Superior temporal gyrus (tissue), 1 donor: ENCODE data around the gene SCGB2B2.
"Not testable (repeated sequence)": the region's sequence is repeated elsewhere in the genome, so short reads cannot be mapped to it uniquely, and the experiment has no call there.

ENCODE experiments used
- DNase-seq: peaks from one replicate; pipeline ENCODE4 v3.0.0-alpha.2; 2016; ENCODE audit errors: extremely low spot score

The SCGB2B2 gene, protein sequence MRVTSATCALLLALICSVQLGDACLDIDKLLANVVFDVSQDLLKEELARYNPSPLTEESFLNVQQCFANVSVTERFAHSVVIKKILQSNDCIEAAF

DNA sequence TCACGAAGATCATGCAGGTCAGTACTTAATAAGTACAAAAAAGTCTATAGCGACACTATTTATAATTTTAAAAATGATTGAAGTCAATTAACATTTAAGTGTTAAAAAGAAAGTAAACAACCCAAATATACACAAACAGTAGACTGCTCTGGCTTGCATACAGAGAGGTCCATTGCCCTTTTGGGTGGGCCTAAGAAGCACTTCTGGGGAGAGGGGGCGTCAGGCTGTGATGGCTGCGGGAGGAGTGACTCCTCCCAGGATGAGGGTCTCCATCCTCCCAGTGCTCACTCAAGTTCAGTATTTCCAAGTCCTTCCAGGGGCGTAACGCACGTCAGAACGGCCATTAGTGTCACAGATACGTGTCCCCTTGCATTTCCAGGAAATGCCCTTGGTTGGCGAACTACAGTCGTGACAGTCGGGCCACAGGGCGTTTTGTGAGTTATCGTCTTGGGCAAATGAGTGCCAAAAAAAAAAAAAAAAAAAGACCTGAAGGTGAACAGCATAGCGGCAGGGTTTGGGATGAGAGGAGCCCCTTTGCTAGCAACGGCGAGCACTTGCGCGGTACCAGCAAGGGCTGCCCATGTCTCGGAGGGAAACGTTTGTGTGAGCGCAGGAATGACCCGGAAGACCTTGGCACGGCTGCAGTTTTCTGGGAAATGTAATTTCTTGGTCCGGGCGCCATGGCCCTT is at the start of gene SCGB2B2:
TSS of gene SCGB2B2 (minus strand) at position 463 of the 689 bp plus-strand sequence. CDS start 82,596 bp downstream, outside the sequence.
- DNase-seq = peak; percentile 96

DNA sequence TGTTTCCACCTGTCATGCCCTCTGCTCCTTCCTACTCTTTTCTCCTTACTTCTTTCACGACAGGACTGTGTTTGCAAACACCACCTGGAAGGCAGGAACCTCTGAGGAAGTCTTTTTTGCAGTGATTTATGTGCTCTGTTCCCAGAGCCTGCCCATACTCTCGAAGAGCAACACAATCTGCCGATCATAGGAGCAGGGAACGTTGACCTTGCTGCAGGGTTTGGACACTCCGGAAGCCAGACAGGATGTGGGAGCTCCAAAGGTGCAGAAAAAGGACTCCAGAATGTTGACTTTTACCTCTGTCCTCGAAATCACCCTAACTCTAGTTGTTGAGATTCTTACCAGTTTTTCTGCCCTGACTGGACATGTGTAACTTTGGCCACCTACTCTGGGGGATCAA is 48.4 kb upstream of the SCGB2B2 start:
- DNase-seq = no peak

DNA sequence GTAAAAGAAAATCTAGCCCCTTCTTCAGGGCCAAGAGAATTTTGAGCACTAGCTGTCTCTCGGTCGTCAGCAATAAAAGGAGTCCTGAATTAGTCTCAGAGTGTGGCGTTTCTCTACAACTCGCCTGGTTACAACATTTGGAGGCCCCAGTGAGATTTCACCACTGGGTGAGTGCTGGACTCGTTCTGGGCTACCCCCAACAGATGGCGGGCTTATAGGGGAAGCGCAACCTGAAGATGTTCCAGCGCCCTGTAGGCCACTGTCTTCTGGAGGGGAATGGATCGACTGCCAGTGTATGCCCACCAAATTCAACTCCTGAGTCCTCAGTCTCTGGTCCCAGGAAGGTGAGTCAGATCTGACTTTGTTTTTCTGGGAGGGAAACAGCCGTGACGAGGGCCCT is 45.4 kb upstream of the SCGB2B2 start:
- no peak for DNase-seq

DNA sequence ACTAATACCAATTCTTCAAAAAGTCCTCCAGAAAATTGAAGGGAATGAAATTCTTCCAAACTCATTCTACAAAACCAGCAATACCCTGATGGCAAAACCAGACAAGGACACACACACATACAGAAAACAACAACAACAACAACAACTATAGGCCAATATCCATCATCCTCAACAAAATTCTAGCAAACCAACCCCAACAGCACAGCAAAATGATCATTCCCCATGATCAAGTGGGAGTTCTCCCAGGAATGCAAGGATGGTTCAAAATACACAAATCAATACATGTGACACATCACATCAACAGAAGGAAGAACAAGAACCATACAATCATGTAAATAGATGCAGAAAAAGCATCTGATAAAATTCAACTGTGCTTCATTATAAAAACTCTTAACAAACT is 38.4 kb upstream of the SCGB2B2 start:
- no peak for DNase-seq

DNA sequence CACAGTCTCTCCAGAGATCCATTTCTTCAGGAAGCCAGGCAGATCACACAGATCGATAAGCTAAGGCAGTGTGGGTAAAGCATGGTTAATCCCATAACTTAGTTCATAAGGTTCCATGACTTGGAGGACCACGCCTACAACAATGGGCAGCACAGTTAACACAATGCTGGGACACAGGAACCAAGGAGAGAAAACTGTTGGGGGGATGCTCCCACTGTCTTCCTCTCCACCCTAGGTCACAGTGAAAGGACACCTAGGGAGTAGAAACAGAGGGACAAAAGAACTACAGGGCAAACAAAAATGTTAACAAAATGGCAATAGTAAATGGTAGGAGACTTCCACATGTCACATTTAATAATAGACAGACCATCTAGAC is 36.3 kb upstream of the SCGB2B2 start:
- DNase-seq = no peak

DNA sequence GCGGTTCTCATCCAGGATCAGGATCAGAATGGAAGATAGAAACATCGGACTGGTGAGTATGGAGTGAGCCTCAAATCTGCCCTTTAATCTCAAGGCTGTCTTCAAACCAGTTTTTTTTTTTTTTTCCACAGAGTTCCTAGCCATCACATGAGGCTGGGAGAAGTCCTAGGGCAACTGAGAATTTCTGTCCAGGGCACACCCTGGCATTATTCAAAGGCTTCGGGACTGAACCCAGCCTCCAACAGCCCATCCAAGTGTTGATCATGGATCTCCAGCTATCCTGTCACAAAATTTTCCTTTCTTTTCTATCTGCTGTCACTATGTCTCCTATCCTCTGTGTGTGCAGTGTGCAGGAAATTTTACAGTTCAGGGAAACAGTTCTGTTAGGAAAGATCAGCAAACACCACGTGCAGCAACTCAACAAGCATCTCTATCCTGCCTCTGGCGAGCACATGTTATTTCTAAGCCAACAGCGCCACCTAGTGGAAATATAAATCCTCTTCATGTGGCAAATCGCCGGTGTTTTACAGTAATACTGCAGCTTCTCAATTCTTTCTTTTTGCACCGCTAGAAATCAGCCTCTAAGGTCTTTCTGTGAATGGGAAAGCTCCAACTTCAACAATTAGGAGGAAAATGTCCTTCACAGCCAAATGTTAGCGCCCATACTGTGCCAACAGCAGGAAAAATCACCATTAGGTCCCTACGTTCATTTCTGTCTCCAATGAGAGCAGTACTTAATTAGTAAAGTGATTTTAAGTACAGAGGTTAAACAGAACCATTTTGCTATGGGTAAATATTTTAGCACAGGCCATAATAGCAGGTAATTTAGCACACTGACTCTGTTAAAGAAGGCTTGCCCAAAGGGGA is 35.7 kb upstream of the SCGB2B2 start:
- peak; percentile 92 for DNase-seq

DNA sequence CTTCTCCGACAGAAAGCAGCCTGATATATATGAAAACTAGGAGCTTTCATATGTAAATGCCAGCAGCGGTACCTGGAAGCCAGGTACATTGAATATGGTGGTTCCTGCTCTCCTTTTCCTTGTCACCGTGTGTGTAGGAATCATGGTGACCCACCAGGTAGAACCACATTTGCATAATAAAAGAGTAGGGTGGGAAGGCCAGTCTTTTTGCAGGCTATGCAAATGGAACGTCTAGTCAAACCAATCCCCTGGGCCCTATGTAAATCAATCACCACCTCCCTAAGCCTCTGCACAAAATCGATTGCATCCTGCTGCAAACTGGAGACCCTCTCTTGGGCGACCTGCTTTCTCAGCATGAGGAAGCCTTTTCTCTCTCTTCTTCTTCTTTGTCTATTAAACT is 34.9 kb upstream of the SCGB2B2 start:
- DNase-seq = no peak

DNA sequence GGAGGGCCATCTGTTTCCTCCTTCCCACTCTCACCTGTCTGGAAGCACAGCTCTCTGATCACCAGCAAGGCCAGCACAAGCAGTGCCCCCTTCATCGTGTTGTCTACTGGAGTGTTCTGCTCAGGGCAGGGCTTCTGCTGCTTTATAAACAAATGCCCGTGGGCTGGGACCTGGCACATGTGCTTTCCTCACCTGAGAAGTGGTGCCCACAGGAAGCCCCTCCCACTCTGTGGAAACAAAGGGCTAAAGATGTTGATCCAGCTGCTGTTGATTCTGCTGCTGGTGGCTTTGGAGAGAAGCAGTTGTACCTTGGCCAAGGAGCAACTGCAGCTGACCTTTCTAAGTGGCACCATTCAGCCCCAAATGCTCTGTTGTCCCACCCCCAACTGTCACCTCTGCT is 30.7 kb upstream of the SCGB2B2 start:
- DNase-seq = no peak

DNA sequence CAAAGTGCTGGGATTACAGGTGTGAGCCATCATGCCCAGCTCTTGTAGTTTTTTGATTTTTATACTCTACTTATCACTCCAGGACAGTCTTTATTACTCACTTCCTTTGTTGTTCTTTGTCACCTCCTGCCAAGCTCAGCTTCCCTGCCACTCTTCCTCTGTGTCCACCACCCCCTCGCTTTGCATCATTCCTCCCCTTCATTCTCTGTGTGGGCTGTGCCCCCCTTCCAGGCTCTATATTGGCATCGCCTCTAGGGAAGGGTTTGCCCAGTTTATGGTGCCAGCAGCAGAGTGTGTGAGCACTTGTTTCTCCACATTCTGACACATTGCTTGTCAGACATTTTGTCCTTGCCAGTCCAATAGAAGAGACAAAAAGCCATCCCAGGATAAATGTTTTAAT is 15.6 kb upstream of the SCGB2B2 start:
- DNase-seq = no peak

DNA sequence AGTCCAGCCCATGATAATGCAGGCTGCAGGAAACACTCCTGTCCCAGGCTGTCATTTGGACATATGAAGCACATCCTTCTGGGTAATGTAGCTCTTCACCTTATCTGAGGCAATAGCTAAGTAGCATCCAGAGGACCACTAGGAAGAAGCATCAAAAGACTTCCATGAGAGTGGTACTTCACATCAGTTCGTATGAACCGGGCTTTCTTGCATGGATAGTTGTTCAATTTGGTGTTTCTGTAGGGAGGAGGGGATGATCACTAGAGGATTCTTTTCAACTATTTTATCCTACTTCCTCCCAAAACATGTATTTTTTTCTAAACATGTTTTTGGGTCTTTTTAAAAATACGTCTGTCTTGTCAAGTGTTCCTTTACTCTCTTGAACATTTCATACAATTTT is 13.4 kb upstream of the SCGB2B2 start:
- DNase-seq = no peak

DNA sequence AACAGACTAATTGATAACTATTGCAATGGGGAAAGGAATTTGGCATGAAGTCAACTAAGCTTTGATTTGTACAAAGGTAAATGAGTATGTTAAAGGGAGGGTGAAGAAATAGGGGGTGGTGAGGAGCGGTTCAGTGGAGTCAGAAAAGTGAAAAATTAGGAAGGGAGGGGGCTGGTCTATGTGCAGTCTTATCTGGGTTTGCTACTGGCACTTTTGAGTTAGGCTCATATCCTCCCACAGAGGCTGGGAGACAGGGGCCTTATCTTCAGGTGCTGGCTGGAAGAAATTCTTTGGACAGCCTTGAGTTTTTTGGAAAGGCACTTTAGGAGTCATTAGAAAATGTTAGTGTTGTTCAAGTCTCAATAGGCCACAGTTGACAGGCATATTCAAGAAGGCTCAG is 11.6 kb upstream of the SCGB2B2 start:
- no peak for DNase-seq

DNA sequence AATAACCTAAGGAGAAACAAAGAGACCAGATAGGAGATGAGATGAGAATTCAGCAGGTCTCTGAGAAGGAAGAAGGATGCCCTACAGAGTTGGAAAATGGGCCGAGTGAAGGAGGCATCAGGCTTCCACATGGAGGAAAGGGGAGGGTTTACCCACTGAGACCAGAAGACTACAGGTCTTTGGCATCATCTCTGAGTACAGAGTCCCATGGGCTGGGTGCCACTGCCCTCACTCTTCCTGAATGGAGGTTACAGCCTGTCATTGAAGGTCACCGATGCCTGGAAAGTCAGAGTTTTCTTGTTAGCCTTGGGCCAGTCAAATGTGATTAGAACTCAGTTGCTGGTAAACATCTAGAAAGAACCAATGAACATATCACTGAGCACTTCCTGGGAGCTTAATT is 10.4 kb upstream of the SCGB2B2 start:
- no peak for DNase-seq

DNA sequence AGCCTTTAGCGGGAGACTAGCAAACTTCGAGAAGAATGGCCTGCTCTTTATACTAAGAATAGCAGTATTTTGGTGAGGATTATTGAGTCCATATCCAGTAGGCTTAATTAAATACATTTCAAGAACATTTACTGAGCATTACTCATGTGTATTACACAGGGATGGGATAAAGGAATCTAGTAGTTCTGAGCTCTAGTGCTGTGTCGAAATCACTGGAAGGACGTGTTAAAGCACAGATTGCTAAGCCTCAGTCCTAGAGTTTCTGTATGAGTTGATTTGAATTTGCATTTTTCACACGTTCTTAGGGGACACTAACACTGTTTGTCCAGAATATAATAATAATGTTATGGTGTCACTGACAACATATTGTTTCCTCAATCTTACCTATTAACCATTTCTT is 9.5 kb upstream of the SCGB2B2 start:
- no peak for DNase-seq

DNA sequence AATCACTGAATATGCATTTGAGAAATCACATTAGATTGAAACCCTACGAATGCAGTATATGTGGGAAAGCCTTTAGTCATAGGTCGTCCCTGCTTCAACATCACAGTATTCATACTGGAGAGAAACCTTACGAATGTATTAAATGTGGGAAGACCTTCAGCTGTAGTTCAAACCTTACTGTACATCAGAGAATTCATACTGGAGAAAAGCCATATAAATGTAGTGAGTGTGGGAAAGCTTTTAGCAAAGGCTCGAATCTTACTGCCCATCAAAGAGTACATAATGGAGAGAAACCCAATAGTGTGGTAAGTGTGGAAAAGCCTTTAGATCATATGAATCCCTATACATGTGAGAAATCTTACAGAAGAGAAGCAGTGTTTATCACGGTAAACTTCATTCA is 8.3 kb upstream of the SCGB2B2 start:
- not testable (repeated sequence) for DNase-seq

DNA sequence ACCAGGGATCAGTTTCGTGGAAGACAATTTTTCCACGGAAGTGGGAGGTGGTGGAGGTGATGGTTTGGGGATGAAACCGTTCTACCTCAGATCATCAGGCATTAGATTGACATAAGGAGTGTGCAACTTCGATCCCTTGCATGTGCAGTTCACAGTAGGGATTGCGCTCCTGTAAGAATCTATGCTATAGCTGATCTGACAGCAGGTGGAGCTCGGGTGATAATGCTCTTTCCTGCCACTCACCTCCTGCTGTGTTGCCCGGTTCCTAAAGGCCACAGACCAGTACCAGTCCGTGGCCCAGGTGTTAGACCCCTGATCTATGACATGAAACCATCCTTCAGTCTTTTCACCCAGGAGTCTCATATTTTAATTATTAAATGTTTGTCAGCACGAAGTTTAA is 4.5 kb upstream of the SCGB2B2 start:
- DNase-seq = no peak

DNA sequence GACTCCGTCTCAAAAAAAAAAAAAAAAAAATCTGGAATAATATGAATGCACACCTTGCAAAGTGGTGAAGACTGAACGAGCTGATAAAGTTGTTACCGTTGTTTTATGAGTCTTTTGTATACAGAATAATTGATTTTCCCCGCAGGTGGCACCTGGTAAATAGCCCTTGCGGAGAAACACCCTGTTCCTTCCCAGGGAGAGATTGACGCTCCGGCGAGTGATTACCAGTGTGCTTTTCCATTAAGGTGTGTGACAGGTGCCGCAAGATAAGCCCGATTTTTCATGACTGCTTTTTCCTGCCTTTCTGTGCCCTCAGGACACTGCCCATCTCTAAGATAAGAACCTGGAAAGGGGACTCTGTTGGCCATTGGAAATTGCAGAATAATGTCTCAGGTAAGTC is 1.5 kb upstream of the SCGB2B2 start:
- DNase-seq = no peak

DNA sequence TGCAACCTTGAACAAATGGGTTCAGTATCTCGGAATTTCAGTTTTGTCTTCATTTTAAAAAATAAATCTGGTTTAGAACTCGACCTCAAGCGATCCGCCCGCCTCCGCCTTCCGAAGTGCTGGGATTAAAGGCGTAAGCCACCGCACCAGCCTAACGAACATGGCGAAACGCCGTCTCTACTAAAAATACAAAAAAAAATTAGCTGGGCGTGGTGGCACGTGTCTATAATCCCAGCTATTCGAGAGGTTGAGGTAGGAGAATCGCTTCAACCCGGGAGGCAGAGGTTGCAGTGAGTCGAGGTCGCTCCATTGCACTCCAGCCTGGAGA is 1.1 kb upstream of the SCGB2B2 start:
- DNase-seq = no peak

DNA sequence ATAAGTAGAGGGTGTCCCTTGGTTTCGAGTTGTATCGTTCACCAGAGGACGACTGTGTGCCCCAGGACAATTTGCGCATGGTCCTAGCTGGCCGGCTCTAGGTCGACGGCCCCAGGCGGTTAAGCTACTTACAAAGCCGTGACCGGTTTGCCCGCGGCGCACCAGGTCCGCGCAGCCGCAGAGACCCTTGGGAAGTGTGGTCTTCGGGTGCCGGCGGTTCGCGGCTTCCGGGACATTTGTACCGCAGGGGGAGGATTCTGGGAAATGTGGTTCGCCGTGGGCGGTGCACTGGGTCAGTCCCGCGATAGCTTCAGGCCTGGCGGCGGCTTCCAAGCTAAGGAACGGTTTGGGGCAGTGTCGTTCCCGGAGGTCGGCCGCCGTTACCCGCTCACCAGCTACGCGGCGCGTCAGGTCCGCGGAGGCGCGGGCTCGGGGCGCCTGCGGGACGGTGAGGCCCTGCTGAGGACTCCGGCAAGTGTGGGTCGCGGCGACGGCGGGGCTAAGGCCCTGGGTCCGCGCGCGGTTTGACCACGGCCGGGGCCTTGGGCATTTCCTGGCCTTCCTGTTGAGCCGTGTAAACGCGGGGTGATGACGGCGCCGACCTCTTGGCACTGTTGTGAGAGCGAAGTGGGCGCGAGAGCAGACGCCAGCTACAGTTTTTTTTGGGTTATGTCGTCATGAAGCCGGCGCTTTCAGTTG is 576 bp upstream of the SCGB2B2 start, which contains the start of gene ZNF302:
TSS of gene ZNF302 (plus strand) at position 293 of the 699 bp plus-strand sequence. CDS start 1,127 bp downstream, outside the sequence.
- DNase-seq = peak; percentile 98

DNA sequence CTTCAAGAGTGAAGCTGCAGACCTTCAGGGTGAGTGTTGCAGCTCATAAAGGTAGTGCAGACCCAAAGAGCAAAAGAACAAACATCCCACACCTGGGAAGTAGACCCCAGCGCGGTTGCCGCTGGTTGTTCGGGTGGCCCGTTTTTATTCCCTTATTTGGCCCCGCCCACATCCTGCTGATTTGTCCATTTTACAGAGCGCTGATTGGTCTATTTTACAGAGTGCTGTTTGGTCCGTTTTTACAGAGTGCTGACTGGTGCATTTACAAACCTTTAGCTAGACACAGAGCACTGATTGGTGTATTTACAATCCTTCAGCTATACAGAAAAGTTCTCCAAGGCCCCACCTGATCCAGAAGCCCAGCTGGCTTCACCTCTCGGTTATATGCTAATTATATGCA is 1.0 kb downstream of the SCGB2B2 start:
- DNase-seq = no peak

DNA sequence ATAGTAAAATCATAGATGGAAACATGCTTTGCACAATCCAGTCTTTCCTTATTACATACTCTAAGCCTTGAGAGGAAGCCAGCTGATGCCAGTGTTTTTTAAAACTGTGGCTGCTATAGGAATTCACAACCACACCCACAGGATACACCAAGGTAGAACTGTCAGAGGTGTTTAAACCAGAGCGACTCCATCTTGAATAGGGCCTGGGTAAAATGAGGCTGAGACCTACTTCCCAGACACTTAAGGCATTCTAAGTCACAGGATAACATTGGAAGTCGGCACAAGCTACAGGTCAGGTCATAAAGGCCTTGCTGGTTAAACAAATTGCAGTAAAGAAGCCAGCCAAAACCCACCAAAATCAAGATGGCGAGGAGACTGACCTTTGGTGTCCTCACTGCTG is 1.7 kb downstream of the SCGB2B2 start:
- DNase-seq = no peak

DNA sequence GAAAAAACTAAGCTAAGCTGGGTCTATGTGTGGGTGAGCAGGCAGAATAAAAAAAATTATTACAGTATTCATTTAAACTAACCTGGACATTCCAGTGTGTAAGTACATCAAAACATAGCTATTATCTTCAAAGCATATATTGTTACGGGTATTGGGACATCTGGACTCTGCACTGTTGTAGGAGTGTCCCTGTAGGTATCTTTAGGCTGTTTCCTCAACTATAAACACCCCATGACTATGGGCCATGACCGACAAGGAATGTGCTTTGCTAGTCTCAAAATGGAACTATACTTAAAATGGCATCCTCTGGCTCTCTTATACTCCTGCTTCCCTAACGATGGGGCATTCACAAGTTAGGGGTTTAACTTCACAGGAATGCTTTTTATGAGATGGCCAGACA is 3.4 kb downstream of the SCGB2B2 start:
- DNase-seq = no peak

DNA sequence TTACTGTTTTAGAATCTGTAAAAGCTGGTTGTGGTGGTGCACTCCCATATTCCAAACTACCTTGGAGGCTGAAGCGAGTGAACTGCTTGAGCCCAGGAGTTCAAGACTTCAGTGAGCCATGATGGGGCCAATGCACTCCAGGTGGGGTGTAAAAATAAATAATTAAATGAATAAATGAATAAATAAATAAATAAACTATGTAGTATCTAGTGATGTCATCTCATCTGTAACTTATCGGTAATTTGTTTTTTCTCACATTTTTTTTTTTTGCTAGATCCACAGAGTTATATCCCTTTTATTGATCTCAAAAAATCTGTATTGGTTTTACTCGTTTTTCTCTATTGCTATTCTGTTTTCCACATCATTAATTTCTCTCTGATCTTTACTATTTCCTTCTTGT is 5.0 kb downstream of the SCGB2B2 start:
- DNase-seq = no peak

DNA sequence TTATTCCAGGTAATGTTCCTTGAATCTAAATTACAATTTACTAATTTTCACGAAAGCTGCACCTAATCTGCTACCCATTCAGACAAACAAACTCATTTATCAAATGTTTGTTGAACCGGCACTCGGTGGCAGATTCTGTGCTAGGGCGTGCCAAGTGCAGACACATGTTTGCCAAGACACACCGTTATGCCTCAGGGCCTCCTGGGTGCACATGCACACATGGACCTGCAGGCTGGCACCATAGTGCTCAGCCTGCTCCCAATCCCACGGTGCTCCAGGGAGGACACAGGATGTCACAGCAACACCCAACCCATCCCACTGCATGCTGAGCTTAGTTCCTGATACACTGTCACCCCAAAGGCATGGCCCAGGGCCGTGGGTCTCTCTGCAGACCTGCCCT is 7.7 kb downstream of the SCGB2B2 start:
- DNase-seq = no peak
